HCT116 (cell line): ENCODE results near the gene LAMP1.

Experiments
- CEBPB ChIP-seq: IDR thresholded peaks from 2 replicates; pipeline ENCODE4 v1.6.1; 2012; ENCODE audit warnings: low read depth
- EZH2 ChIP-seq: fragments of 200-600 bp; sonication (generic); IDR thresholded peaks from 2 replicates; pipeline ENCODE4 v1.6.1; 2017; ENCODE audit warnings: antibody characterized with exemption, mixed run types
- ZFX ChIP-seq: fragments of 450-650 bp; IDR thresholded peaks from 2 replicates; pipeline ENCODE4 v1.6.1; 2017
- ZNF274 ChIP-seq: fragments of 200-500 bp; sonication (Bioruptor generic); IDR thresholded peaks from 2 replicates; pipeline ENCODE4 v1.6.1; 2014; ENCODE audit warnings: mild to moderate bottlenecking, low read depth, low read length, inconsistent platforms
- TF ChIP-seq, protein P1 (sequence below), 3 experiments: fragments of 200-600 bp in 1 of 3; sonication (generic) in 1 of 3; IDR thresholded peaks in 2 of 3; conservative IDR thresholded peaks in 1 of 3; 2 replicates each; pipeline ENCODE4 v1.5.1; 2012 to 2017; ENCODE audit warnings: low read depth in 2 of 3, low read length in 2 of 3, antibody characterized with exemption in 1 of 3, borderline replicate concordance in 1 of 3, control low read depth in 1 of 3, mild to moderate bottlenecking in 1 of 3, mixed read lengths in 1 of 3, mixed run types in 1 of 3, moderate library complexity in 1 of 3; ENCODE audit not compliant: insufficient read depth in 1 of 3
- TF ChIP-seq, protein P2 (sequence below): IDR thresholded peaks from 2 replicates; pipeline ENCODE4 v1.6.1; 2012

DNA sequence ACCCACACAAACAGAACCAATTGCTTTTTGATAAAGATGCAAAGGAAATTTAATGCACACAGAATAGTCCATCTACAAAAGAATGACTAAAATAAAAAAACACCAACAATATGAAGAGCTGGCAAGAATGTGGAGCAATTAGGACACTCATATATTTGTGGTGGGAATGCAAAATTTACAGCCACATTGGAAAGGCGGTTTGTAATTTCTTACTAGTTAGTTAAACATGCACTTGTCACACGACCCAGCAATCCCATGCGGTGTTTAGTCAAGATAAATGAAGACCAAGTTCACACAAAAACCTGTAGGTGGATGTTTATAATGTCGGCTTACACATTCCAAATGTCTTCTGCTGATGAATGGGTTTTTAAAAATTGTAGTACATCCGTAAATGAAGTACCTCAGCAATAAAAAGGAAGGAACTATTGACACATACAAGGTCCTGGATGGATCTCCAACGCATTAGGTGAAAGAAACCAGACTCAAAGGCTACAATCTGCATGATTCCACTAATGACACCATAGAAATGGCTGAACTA is 61.7 kb downstream of the LAMP1 start:
- TF ChIP-seq, protein P1, sequence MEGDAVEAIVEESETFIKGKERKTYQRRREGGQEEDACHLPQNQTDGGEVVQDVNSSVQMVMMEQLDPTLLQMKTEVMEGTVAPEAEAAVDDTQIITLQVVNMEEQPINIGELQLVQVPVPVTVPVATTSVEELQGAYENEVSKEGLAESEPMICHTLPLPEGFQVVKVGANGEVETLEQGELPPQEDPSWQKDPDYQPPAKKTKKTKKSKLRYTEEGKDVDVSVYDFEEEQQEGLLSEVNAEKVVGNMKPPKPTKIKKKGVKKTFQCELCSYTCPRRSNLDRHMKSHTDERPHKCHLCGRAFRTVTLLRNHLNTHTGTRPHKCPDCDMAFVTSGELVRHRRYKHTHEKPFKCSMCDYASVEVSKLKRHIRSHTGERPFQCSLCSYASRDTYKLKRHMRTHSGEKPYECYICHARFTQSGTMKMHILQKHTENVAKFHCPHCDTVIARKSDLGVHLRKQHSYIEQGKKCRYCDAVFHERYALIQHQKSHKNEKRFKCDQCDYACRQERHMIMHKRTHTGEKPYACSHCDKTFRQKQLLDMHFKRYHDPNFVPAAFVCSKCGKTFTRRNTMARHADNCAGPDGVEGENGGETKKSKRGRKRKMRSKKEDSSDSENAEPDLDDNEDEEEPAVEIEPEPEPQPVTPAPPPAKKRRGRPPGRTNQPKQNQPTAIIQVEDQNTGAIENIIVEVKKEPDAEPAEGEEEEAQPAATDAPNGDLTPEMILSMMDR (IDR thresholded peaks at IDR 0.05 in 2 of 3, conservative IDR thresholded peaks at IDR 0.05 in 1 of 3; ENCODE audit: borderline replicate concordance in 1 of 3, insufficient read depth in 1 of 3, low read depth in 2 of 3, low read length in 2 of 3), result no peak
- TF ChIP-seq ZFX, result no peak
- no peak for TF ChIP-seq ZNF274
- TF ChIP-seq EZH2, result no peak
- TF ChIP-seq CEBPB, result no peak
- TF ChIP-seq, protein P2, sequence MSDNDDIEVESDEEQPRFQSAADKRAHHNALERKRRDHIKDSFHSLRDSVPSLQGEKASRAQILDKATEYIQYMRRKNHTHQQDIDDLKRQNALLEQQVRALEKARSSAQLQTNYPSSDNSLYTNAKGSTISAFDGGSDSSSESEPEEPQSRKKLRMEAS, result no peak
